PC-9 (cell line): Measurements from ENCODE around the gene RHBDD3.

Source experiments
- EZH2 ChIP-seq: fragments of 200-600 bp; sonication (generic); IDR thresholded peaks from 2 replicates; pipeline ENCODE4 v1.8.0; 2017; ENCODE audit warnings: antibody characterized with exemption, low read depth
- TF ChIP-seq, protein P1 (sequence below): fragments of 200-600 bp; sonication (generic); conservative IDR thresholded peaks from 2 replicates; pipeline ENCODE4 v1.6.1; 2017; ENCODE audit warnings: mixed run types, antibody characterized with exemption, mild to moderate bottlenecking, moderate library complexity

DNA sequence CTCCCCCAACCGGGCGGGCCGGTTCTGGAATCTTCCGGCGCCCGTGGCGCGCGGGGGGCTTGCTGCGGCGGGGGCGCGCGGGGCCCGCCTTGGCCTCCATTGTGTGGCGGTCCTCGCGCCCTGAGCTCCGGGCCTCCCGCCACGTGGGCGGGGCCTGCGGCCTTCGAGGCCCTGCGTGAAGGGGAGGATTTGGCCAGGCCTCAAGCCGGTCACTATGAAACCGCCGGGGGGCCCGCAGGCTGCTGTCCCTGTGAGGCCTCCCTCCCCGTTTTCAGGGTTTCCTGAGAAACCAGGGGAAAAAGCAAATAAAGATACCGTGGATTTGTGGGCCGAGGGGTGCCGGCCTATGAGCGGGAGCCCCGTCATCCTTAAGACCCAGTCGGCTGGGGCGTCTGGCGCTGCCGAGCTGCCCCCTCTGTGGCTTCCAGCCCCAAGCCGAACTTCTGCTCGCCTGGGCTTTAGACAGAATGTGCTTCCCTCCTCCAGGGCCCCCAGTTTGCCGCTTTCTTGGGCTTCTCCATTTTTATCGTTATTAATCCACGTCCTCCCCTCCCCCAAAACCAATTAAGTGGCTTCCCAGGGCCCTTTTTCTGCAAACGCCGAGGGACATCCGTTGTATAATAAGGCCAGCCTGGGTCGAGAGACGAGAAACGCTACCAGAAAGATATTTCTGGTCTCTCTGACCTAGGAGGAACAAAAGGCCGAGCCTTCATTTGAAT is 889 bp upstream of the RHBDD3 start:
- TF ChIP-seq, protein P1, sequence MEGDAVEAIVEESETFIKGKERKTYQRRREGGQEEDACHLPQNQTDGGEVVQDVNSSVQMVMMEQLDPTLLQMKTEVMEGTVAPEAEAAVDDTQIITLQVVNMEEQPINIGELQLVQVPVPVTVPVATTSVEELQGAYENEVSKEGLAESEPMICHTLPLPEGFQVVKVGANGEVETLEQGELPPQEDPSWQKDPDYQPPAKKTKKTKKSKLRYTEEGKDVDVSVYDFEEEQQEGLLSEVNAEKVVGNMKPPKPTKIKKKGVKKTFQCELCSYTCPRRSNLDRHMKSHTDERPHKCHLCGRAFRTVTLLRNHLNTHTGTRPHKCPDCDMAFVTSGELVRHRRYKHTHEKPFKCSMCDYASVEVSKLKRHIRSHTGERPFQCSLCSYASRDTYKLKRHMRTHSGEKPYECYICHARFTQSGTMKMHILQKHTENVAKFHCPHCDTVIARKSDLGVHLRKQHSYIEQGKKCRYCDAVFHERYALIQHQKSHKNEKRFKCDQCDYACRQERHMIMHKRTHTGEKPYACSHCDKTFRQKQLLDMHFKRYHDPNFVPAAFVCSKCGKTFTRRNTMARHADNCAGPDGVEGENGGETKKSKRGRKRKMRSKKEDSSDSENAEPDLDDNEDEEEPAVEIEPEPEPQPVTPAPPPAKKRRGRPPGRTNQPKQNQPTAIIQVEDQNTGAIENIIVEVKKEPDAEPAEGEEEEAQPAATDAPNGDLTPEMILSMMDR, result no peak
- no peak for TF ChIP-seq EZH2
